ENCODE data around the gene DMBX1.
A peak's percentile ranks its signal among the peaks of the same experiment; 100 is the strongest.

The DMBX1 gene

DNA sequence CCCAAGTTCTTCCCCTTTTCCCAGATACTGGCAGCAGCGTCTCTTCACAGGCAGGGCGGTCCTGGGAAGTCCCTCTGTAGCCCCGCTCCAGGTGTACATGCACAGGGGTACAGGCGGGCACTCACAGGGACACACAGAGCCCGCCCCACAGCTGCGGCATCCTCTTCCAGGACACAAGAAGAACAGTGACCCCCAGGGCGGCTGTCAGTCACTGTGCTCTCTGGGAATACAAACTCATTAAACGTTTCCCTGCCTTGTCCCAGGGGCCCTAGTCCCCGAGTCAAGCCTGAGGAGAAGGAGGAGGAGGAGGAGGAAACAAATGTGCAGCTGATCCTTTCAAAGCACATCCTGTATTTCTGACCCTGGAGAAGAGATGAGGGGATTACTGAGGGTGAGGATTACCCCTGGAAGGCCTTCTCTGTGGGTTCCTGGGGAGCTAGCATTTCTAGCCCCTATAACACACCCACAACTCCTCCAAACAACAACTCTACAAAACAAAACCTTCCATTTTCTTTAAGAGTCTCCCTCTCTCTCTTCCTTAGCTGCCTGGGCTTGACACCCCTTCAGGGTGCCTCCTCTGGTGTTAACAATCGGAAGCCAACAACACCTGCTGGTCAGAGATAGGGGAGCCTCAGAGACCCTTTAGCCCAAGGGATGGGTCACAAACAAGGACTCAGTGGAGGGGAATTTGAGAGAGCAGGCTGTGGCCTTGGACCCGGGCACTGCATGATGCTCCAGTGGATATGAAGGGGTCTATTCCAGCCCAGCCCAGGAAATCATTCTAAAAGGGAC lies 28.4 kb upstream of the DMBX1 start:
- H3K4me3 ChIP-seq (ENCODE audit: low read depth, low read length), result no peak overlapping the region
- TF ChIP-seq, protein P1, sequence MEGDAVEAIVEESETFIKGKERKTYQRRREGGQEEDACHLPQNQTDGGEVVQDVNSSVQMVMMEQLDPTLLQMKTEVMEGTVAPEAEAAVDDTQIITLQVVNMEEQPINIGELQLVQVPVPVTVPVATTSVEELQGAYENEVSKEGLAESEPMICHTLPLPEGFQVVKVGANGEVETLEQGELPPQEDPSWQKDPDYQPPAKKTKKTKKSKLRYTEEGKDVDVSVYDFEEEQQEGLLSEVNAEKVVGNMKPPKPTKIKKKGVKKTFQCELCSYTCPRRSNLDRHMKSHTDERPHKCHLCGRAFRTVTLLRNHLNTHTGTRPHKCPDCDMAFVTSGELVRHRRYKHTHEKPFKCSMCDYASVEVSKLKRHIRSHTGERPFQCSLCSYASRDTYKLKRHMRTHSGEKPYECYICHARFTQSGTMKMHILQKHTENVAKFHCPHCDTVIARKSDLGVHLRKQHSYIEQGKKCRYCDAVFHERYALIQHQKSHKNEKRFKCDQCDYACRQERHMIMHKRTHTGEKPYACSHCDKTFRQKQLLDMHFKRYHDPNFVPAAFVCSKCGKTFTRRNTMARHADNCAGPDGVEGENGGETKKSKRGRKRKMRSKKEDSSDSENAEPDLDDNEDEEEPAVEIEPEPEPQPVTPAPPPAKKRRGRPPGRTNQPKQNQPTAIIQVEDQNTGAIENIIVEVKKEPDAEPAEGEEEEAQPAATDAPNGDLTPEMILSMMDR (IDR thresholded peaks at IDR 0.05; ENCODE audit: borderline replicate concordance, insufficient read depth, low read depth, low read length), result no peak

DNA sequence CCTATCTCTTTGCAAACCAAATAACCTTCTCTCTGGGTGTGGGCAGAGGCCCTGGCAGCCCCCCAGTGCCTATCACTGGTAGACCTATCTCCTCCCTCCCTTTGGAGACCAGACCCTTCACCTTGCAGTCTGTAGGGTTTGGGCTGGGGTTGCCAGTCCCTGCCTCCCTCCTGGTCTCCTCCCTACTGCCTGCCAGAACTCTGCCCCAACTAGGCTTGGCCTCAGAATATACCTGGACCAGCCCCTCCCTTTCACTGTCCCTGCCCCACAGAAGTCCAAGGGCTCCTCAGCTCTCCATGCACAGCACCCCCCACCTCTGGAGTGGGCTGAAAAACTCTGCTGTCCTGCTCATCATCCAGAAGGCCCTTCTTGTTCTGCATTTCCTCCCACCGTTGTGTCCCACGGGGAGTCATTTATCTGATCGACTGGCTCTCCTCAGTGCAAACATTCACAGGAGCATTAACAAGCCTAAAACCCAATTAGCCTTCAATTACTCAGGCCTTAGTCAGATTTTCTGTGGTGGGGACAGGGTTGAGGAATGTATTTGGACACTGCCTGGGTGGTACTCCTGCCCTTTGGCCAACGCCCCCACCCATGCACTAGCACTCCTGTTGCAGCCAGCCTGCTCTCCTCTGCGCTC lies 27.7 kb upstream of the DMBX1 start:
- TF ChIP-seq, protein P1 (IDR thresholded peaks at IDR 0.05; ENCODE audit: borderline replicate concordance, insufficient read depth, low read depth, low read length), result no peak
- H3K4me3 ChIP-seq (ENCODE audit: low read depth, low read length), result no peak overlapping the region

DNA sequence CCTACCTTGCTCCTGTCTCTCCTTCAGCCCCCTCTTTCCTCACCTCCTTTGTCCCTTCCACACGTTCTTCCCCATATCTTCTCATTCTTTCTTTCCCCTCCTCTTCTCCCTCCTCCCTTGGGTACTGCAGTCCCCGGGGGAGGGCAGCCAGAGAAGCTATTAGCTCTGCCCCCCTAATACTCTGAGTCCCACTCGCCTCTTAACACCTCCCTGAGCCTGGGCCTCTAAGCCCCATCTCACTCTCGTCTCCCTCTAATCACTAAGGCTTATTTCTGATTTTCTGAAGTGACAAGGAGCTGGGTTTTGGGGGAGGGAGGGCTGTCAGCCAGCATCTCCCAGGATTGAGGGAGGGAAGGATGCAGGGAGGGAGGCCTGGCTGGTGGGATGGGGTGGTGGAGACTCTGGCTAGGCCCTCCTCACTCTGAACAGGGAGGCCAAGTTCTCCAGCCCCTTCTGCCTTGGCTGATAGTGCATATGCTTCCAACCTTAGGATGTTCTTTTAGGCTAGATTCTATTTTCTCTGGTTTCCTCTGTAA lies 25.6 kb upstream of the DMBX1 start:
- no peak overlapping the region for H3K4me3 ChIP-seq (ENCODE audit: low read depth, low read length)
- TF ChIP-seq, protein P1 (IDR thresholded peaks at IDR 0.05; ENCODE audit: borderline replicate concordance, insufficient read depth, low read depth, low read length), result no peak

DNA sequence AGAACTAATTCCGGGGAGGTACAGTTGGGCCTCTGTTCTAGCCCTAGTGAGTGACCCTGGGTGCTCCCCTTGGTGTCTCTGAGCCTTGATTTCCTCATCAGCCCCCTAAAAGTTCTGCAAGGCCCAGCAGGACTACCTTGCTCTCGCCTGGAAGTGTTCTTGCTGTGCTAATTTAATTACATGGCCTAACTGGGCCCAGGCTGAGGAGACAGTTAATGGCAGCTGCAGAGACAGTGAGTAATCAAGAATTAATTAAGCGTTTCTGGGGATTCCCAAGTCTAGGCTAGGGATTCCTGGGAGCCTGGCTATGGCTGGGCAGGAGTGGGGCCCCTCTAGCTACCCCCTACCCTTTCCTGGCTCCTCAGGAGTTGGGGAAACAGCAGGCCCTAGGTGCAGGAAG lies 24.7 kb upstream of the DMBX1 start:
- no peak overlapping the region for H3K4me3 ChIP-seq (ENCODE audit: low read depth, low read length)
- TF ChIP-seq, protein P1 (IDR thresholded peaks at IDR 0.05; ENCODE audit: borderline replicate concordance, insufficient read depth, low read depth, low read length), result no peak

DNA sequence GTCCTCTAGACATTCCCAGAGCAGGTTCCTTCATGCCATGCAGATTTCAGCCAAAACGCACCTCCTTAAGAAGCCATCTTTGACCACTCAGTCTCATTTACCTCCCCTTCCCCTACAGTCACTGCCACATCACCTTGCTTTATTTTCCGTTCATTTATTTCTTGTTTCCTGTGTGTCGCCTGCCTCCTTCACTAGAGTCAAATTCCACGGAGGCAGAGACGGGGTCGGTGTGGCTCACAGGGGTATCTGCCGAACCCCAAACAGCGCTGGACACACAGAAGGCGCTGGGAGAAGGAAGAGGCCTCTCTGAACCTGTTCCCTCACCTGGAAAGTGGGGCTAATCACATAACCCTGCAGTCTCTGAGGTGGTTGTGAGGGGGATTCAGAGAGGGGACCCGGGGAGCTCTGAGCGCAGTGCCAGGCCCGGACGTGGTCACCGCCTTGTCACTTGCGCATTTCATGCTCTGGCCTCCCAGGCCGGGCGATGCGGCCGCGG lies 23.6 kb upstream of the DMBX1 start:
- H3K4me3 ChIP-seq (ENCODE audit: low read depth, low read length), result no peak overlapping the region
- TF ChIP-seq, protein P1 (IDR thresholded peaks at IDR 0.05; ENCODE audit: borderline replicate concordance, insufficient read depth, low read depth, low read length), result no peak

DNA sequence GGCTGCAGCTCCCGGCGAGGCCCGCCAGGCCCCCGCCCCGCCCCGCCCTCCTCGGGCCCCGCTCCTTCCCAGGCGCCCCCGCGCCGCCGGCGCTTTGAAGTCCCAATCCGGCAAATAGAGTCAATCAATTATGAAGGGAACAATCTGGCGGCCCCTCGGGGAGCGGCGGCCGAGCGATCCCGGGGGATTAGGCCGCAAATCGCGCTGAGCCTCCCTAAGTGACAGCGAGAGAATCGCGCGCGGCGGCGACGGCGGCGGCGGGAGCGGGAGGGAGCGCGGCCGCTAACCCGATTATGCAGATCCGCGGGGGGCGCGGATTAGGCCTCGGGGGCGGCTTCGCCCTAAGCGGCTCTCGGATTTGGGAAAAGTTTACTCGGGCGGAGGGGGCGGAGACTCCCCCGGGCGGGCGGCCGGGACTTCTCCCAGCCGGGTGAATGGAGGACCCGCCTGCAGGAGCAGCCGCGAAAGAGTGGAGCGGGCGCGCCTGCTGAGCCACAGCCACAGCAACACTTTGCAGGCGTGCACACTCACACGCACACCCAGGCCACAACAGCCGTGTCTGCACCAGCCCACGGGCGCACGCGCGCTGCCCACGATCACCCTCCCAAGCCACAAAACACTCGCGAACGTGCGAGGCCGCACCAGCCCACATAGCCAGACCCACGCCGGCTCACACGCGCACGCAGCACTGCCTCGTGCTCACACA lies 23.0 kb upstream of the DMBX1 start:
- TF ChIP-seq, protein P1 (IDR thresholded peaks at IDR 0.05; ENCODE audit: borderline replicate concordance, insufficient read depth, low read depth, low read length), result no peak
- H3K4me3 ChIP-seq (ENCODE audit: low read depth, low read length), result peak overlapping the region; percentile 30
